Upper lobe of left lung (tissue), 4 donors: Measurements from ENCODE around the gene PRDM16.

Experiments
- EP300 ChIP-seq, 4 donors: sonication (generic); formaldehyde crosslinking; IDR thresholded peaks; one replicate each; pipeline ENCODE4 v1.5.1; 2017; ENCODE audit warnings: antibody characterized with exemption in 4 of 4, control low read depth in 2 of 4
- POLR2AphosphoS5 ChIP-seq, 2 donors: sonication (generic); formaldehyde crosslinking; IDR thresholded peaks; one replicate each; pipeline ENCODE4 v1.5.1; 2017; ENCODE audit warnings: antibody characterized with exemption in 2 of 2
- TF ChIP-seq, protein P1 (sequence below), 6 experiments: fragments of 450-650 bp in 4 of 6; fragments of 200-600 bp in 2 of 6; sonication (generic) in 2 of 6; IDR thresholded peaks; one replicate each; pipeline ENCODE4 v1.5.1; 2016 to 2019; ENCODE audit warnings: antibody characterized with exemption in 6 of 6

- TF ChIP-seq, protein P1, sequence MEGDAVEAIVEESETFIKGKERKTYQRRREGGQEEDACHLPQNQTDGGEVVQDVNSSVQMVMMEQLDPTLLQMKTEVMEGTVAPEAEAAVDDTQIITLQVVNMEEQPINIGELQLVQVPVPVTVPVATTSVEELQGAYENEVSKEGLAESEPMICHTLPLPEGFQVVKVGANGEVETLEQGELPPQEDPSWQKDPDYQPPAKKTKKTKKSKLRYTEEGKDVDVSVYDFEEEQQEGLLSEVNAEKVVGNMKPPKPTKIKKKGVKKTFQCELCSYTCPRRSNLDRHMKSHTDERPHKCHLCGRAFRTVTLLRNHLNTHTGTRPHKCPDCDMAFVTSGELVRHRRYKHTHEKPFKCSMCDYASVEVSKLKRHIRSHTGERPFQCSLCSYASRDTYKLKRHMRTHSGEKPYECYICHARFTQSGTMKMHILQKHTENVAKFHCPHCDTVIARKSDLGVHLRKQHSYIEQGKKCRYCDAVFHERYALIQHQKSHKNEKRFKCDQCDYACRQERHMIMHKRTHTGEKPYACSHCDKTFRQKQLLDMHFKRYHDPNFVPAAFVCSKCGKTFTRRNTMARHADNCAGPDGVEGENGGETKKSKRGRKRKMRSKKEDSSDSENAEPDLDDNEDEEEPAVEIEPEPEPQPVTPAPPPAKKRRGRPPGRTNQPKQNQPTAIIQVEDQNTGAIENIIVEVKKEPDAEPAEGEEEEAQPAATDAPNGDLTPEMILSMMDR (IDR thresholded peaks at IDR 0.05), result no peak
- TF ChIP-seq EP300 (IDR thresholded peaks at IDR 0.05) (no peak), POLR2AphosphoS5 (IDR thresholded peaks at IDR 0.05) (no peak)
These were observed 203.5 kb downstream of the PRDM16 start for GRCh38 chr1:3272321-3273045.
